GM15510 (cell line): Measurements from ENCODE around the gene PCP2.

ENCODE experiments used
- POLR2A ChIP-seq: IDR thresholded peaks from 3 replicates; pipeline ENCODE4 v1.6.1; 2011; ENCODE audit warnings: borderline replicate concordance; ENCODE audit not compliant: insufficient read length; ENCODE audit errors: extremely low read depth

Gene PCP2

GRCh38 chr19:7670150-7670783 is 36.7 kb upstream of the PCP2 start:
- TF ChIP-seq POLR2A: no peak

GRCh38 chr19:7669641-7670040 is 36.1 kb upstream of the PCP2 start:
- no peak for TF ChIP-seq POLR2A

- TF ChIP-seq POLR2A: no peak
Measured at GRCh38 chr19:7668842-7669241, 35.3 kb upstream of the PCP2 start, which contains the start of gene RETN. RETN (plus strand) TSS chr19:7669049; CDS start chr19:7669327, 278 bp downstream.

- no peak for TF ChIP-seq POLR2A
Measured at GRCh38 chr19:7665076-7665475, 31.6 kb upstream of the PCP2 start.

- TF ChIP-seq POLR2A: no peak
Measured at GRCh38 chr19:7663706-7664105, 30.2 kb upstream of the PCP2 start.

- TF ChIP-seq POLR2A: no peak
Measured at GRCh38 chr19:7662657-7663056, 29.1 kb upstream of the PCP2 start.

- TF ChIP-seq POLR2A: no peak
Measured at GRCh38 chr19:7661744-7662538, 28.4 kb upstream of the PCP2 start.

- TF ChIP-seq POLR2A: peak; percentile 32
Measured at GRCh38 chr19:7658219-7658686, 24.7 kb upstream of the PCP2 start.

- TF ChIP-seq POLR2A: no peak
Measured at GRCh38 chr19:7657131-7657751, 23.7 kb upstream of the PCP2 start.

GRCh38 chr19:7655581-7655980 is 22.1 kb upstream of the PCP2 start:
- TF ChIP-seq POLR2A: no peak

- TF ChIP-seq POLR2A: no peak
Measured at GRCh38 chr19:7654401-7654800, 20.9 kb upstream of the PCP2 start.

GRCh38 chr19:7652061-7652641 is 18.6 kb upstream of the PCP2 start:
- no peak for TF ChIP-seq POLR2A

- no peak for TF ChIP-seq POLR2A
Measured at GRCh38 chr19:7650148-7650547, 16.6 kb upstream of the PCP2 start.

- TF ChIP-seq POLR2A: no peak
Measured at GRCh38 chr19:7648265-7649014, 14.9 kb upstream of the PCP2 start.
